B cell (primary cell): ENCODE measurements around the gene FILIP1. TPM values are rescaled to one million over a fixed set of nuclear protein-coding genes. Genes with fewer than 3 reads are reported as not detected.

Source experiments
- ATAC-seq: fragments of 200-7000 bp; cut with Tn5 transposase; one replicate; pipeline ENCODE4 v1.10.0; 2021; ENCODE audit warnings: low read depth, mild to moderate bottlenecking, moderate number of reproducible peaks, moderate library complexity
- CTCF ChIA-PET: fragments of 350-600 bp; sonication (Branson Sonifier 250); formaldehyde crosslinking; loops from one replicate; lab custom pipeline; 2021; ENCODE audit warnings: antibody characterized with exemption, inconsistent platforms; lab: Charles Lee
- POLR2A ChIA-PET: fragments of 350-600 bp; sonication (Branson Sonifier 250); formaldehyde crosslinking; loops from one replicate; lab custom pipeline; 2021; ENCODE audit warnings: antibody characterized with exemption; lab: Charles Lee
- DNase-seq: peaks from one replicate; pipeline ENCODE4 v3.0.0; 2013
- H2AFZ ChIP-seq: 2 replicates; pipeline ENCODE4 v1.6.1; 2012; ENCODE audit warnings: mild to moderate bottlenecking, low read depth, low read length; ENCODE audit not compliant: insufficient read depth, poor library complexity, severe bottlenecking
- H3K27ac ChIP-seq, 2 donors: 1 replicate in 1 of 2; 2 replicates in 1 of 2; pipeline ENCODE4 v1.5.1; 2012 to 2013; ENCODE audit warnings: low read length in 2 of 2, mild to moderate bottlenecking in 2 of 2, moderate library complexity in 1 of 2
- H3K27me3 ChIP-seq, 4 experiments: fragments of 200-600 bp in 1 of 4; sonication (generic) in 1 of 4; replicated peaks in 1 of 4; 1 replicate in 2 of 4; 2 replicates in 2 of 4; pipeline versions ENCODE4 v1.6.1 to v1.7.0; 2013 to 2016; ENCODE audit warnings: low read length in 3 of 4, mild to moderate bottlenecking in 2 of 4, mixed read lengths in 1 of 4, moderate library complexity in 1 of 4; ENCODE audit not compliant: insufficient read depth in 4 of 4, control insufficient read depth in 3 of 4; ENCODE audit errors: control extremely low read depth in 1 of 4
- H3K36me3 ChIP-seq, 2 experiments: replicated peaks in 1 of 2; 1 replicate in 1 of 2; 2 replicates in 1 of 2; pipeline versions ENCODE4 v1.6.1 to v1.7.1; 2013; ENCODE audit warnings: low read length in 1 of 2; ENCODE audit not compliant: insufficient read depth in 2 of 2, control insufficient read depth in 1 of 2; ENCODE audit errors: control extremely low read depth in 1 of 2, extremely low read depth in 1 of 2
- H3K4me1 ChIP-seq, 2 donors: fragments of 200-600 bp in 1 of 2; sonication (generic) in 1 of 2; 1 replicate in 1 of 2; 2 replicates in 1 of 2; pipeline versions ENCODE4 v1.5.1 to v1.6.1; 2013 to 2017; ENCODE audit warnings: low read length in 2 of 2; ENCODE audit not compliant: control insufficient read depth in 2 of 2, insufficient read depth in 2 of 2
- H3K4me2 ChIP-seq: replicated peaks from 2 replicates; pipeline ENCODE3; 2012; ENCODE audit warnings: mild to moderate bottlenecking, low read depth, low read length; ENCODE audit not compliant: poor library complexity, severe bottlenecking
- H3K4me3 ChIP-seq, 5 experiments: fragments of 200-600 bp in 1 of 5; sonication (generic) in 1 of 5; 1 replicate in 3 of 5; 2 replicates in 2 of 5; pipeline versions ENCODE4 v1.5.1 to v1.7.0; 2011 to 2016; ENCODE audit warnings: low read length in 4 of 5, mild to moderate bottlenecking in 4 of 5, low read depth in 2 of 5, control low read depth in 1 of 5, moderate library complexity in 1 of 5; ENCODE audit not compliant: insufficient read depth in 1 of 5; ENCODE audit errors: control extremely low read depth in 1 of 5, extremely low read depth in 1 of 5
- H3K79me2 ChIP-seq: fragments of 200-600 bp; sonication (generic); one replicate; pipeline ENCODE4 v1.6.0; 2016; ENCODE audit warnings: low read length; ENCODE audit not compliant: control insufficient read depth, insufficient read depth
- H3K9ac ChIP-seq: fragments of 200-600 bp; sonication (generic); 2 replicates; pipeline ENCODE4 v1.6.1; 2017; ENCODE audit warnings: mild to moderate bottlenecking, low read length, moderate library complexity
- H3K9me3 ChIP-seq, 3 donors: one replicate each; pipeline versions ENCODE4 v1.6.1 to v1.7.1; 2013; ENCODE audit warnings: low read length in 2 of 3; ENCODE audit not compliant: control insufficient read depth in 2 of 3, insufficient read depth in 1 of 3; ENCODE audit errors: control extremely low read depth in 1 of 3
- H4K20me1 ChIP-seq: 2 replicates; pipeline ENCODE4 v1.6.0; 2012; ENCODE audit warnings: mild to moderate bottlenecking, low read length; ENCODE audit not compliant: insufficient read depth, control insufficient read depth, poor library complexity, severe bottlenecking
- H3K27ac Mint-ChIP-seq: one replicate; pipeline ENCODE4 v1.8.0; 2021; ENCODE audit warnings: mixed read lengths
- H3K27me3 Mint-ChIP-seq: one replicate; pipeline ENCODE4 v1.8.0; 2021; ENCODE audit warnings: mixed read lengths
- H3K4me1 Mint-ChIP-seq: one replicate; pipeline ENCODE4 v1.8.0; 2021; ENCODE audit warnings: mixed read lengths
- H3K4me3 Mint-ChIP-seq: one replicate; pipeline ENCODE4 v1.8.0; 2021; ENCODE audit warnings: mixed read lengths
- H3K9me3 Mint-ChIP-seq: one replicate; pipeline ENCODE4 v1.8.0; 2022; ENCODE audit warnings: mixed read lengths; ENCODE audit not compliant: insufficient read depth
- CTCF ChIP-seq: fragments of 200-600 bp; IDR thresholded peaks from one replicate; pipeline ENCODE4 v1.8.0; 2022; ENCODE audit warnings: antibody characterized with exemption, mild to moderate bottlenecking
- EZH2 ChIP-seq: IDR thresholded peaks from 2 replicates; pipeline ENCODE4 v1.6.1; 2012; ENCODE audit warnings: borderline replicate concordance, low read depth, mild to moderate bottlenecking, moderate library complexity, low read length; ENCODE audit not compliant: insufficient read depth, poor library complexity, severe bottlenecking
- WGBS: methylation state at CpG from one replicate; pipeline ENCODE4 v1.1.5; 2013; ENCODE audit warnings: missing lambda C conversion rate; ENCODE audit not compliant: insufficient coverage; 5-methylcytosine and 5-hydroxymethylcytosine counted together
- intact Hi-C: fragments of 100-400 bp; cut with micrococcal nuclease; formaldehyde crosslinking; loops from one replicate; pipeline ENCODE4 v1.10.0; 2022
- polyA plus RNA-seq: library from polyadenylated mRNA; depleted of rRNA; stranded (reverse); fragments of >200 nt; gene quantifications from 2 replicates; pipeline ENCODE4 v1.2.3, GENCODE V29; 2012
- total RNA-seq, 2 donors: library from RNA; stranded (reverse); fragments of 120-200 nt in 1 of 2; gene quantifications; 1 replicate in 1 of 2; 2 replicates in 1 of 2; pipeline versions ENCODE4 v1.2.3 to v1.2.4, GENCODE V29; 2013 to 2022

Gene FILIP1
- total and polyA plus RNA-seq, 2 donors (not counting 1 experiment from before 2014, with no cell fraction given), result not detected

- Mint-ChIP-seq H3K9me3 (no peaks in the 10 kb centered on the region), H3K27ac (no peak overlapping the region), H3K4me3 (no peak overlapping the region), H3K4me1 (no peaks in the 10 kb centered on the region), H3K27me3 (no peaks in the 10 kb centered on the region)
- H3K27me3 ChIP-seq, result no peaks in the 10 kb centered on the region
- no peak overlapping the region for H2AFZ ChIP-seq
- ChIA-PET CTCF (interaction anchor here (0.6 to 1.4 kb wide), 13 partner anchors 8 to 1680 kb away, joined by 3 to 8 read pairs (median 4); partner anchors contain the start of gene TMEM30A), POLR2A (no interaction called here)
- H4K20me1 ChIP-seq, result no peaks in the 10 kb centered on the region
- ATAC-seq, result peak; percentile 36
- no peaks in the 10 kb centered on the region for H3K36me3 ChIP-seq
- no peaks in the 10 kb centered on the region for H3K4me1 ChIP-seq
- no peak overlapping the region for H3K27ac ChIP-seq
- TF ChIP-seq CTCF (peak; percentile 90), EZH2 (no peak)
- DNase-seq, result peak; percentile 68
- H3K79me2 ChIP-seq, result no peaks in the 10 kb centered on the region
- intact Hi-C loops, result loop anchor here (1.0 to 2.0 kb wide), 2 partner anchors 12 to 230 kb away; no protein-coding TSS in a partner anchor
- WGBS, result no CpG with 5 or more reads among the region's 3 CpGs
- no peak overlapping the region for H3K4me2 ChIP-seq
- no peak overlapping the region for H3K9ac ChIP-seq
- no peak overlapping the region for H3K4me3 ChIP-seq
- H3K9me3 ChIP-seq, result no peaks in the 10 kb centered on the region
Measured at GRCh38 chr6:75296811-75297779, 196.5 kb downstream of the FILIP1 start.

- Mint-ChIP-seq H3K27ac (no peak overlapping the region), H3K9me3 (no peaks in the 10 kb centered on the region), H3K4me1 (no peaks in the 10 kb centered on the region), H3K4me3 (no peak overlapping the region), H3K27me3 (no peaks in the 10 kb centered on the region)
- H3K4me1 ChIP-seq, result no peaks in the 10 kb centered on the region
- H3K27ac ChIP-seq, result no peak overlapping the region
- no peaks in the 10 kb centered on the region for H3K36me3 ChIP-seq
- intact Hi-C loops, result no loop called here
- no peak overlapping the region for H3K4me2 ChIP-seq
- no peak overlapping the region for H2AFZ ChIP-seq
- WGBS, result no CpG with 5 or more reads among the region's 2 CpGs
- H3K79me2 ChIP-seq, result peaks cover 19% of the 10 kb centered on the region
- H3K9me3 ChIP-seq, result no peaks in the 10 kb centered on the region
- ATAC-seq, result no peak
- H3K27me3 ChIP-seq, result no peaks in the 10 kb centered on the region
- H3K4me3 ChIP-seq, result no peak overlapping the region
- H3K9ac ChIP-seq, result no peak overlapping the region
- ChIA-PET CTCF (interaction anchor here (0.9 kb wide), 1 partner anchor 25 kb away, joined by 3 read pairs; no protein-coding TSS in a partner anchor), POLR2A (no interaction called here)
- no peak for DNase-seq
- no peak for TF ChIP-seq EZH2
- TF ChIP-seq CTCF, result no peak
- H4K20me1 ChIP-seq, result no peaks in the 10 kb centered on the region
Measured at GRCh38 chr6:75292555-75292954, 201.0 kb downstream of the FILIP1 start.
